CD4-positive, alpha-beta T cell treated with Interleukin-1 beta for 1 hour (primary cell): ENCODE data around the gene PRCD.

Experiments used
- DNase-seq, 2 donors: peaks; one replicate each; pipeline ENCODE4 v3.0.0-alpha.2; 2020 to 2022

The PRCD gene

DNA sequence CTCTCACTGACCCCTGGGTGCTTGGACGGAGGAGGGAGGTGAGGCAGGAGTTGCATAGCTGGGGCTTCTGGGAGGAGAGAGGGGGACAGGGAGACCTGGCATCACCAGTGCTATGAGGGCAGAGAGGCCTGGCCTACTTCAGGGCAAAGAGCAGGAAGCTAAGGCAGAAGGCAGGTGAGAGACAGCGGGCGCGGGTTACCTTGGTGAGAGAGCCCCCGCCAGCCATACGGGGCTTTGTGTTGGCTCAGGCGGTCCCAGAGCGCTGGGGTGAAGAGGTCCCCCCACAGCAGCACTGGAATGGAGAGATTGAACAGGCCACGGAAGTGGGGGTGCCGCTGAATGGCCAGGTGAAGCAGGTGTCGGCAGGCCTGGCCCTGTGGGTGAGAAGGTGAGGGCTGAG lies 34.3 kb downstream of the PRCD start:
- no peak for DNase-seq

DNA sequence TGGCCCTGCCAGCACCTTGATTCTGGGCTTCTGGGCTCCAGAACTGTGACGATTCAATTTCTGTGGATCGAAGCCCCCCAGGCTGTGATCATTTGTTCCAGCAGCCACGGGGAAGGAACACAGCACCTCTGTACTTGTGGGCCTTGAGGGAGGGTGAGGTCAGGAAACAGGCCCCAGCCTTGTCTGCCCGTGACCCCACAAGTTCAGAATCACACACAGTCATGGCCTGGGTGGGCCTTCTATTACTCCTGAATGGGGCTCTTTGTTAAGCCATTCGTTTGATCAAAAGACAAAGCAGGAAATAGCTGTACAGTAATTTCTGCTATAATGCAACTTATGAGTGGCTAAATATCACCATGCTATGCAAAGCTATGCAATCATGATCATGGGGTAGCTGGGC lies 35.7 kb downstream of the PRCD start:
- DNase-seq, result no peak

DNA sequence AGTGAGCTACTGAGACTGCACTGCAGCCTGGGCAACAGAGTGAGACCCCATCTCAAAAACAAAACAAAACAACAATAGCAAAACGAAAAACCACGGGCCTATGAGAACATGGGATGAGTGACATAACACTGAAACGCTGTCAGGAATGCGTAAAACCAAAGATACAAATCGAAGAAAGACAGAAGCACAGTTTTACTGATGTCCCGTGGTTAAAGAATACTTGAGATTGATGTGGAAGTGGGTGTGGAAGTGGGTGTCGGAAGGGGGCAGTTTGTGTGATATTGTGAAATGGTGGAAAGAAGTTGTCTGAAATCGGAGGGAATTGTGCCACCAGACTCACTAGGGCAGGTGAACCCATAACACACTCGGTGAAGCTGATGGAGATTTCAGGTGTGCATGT lies 36.3 kb downstream of the PRCD start:
- no peak for DNase-seq

DNA sequence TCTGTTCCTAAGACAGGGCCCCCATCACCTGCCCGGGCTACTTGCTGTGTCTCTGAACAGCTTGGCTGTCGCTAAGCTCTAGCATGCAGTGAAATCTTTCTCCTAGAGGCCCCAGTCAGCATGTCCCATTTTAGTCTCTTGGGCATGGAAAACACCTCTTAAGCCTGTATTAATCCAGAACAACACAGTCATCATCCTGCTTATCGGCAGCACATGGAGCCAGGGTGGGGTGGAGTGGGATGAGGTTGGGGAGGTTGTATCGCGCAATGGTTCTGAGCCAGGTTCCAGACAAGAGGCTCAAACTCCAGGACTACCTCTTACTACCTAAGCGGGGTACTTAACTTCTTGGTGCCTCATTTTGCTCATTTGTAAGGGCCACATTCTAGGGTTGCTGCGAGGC lies 38.0 kb downstream of the PRCD start:
- DNase-seq, result no peak

DNA sequence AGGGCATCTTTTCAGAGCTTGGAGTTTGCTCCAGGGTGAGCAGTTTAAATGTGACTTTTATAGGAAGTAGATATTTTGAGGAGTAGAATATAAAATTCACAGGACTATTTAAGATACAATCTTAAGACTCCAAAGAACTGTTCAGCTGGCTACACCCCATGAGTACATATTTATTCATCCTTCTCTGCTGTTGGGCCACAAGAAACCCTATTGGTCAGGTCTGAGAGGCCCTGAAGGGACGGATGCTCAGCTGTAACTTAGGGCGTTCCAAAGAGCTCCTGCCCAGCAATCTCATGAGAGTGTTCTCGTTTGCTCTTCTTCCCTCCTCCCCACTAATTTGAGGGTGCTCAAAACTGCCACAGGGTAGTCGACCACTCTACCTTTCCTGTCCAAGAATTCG lies 38.5 kb downstream of the PRCD start:
- DNase-seq, result no peak

DNA sequence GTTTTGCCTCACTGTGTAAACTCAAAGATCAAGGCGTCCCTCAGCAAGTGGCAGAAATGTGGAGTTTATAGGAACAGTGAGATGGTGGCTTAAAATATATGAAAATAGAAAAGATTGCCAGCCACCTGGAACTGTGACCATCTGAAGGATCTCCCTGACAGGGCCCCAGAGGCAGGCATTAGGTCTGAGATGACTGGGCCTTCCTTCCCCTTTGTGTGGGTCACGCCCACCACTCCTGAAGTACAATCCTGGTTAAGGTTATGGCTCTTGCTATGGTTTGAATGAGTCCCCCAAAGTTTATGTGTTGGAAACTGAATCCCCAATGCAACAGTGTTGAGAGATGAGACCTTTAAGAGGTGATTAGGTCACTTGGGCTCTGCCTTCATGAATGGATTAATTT lies 39.4 kb downstream of the PRCD start:
- DNase-seq, result no peak

DNA sequence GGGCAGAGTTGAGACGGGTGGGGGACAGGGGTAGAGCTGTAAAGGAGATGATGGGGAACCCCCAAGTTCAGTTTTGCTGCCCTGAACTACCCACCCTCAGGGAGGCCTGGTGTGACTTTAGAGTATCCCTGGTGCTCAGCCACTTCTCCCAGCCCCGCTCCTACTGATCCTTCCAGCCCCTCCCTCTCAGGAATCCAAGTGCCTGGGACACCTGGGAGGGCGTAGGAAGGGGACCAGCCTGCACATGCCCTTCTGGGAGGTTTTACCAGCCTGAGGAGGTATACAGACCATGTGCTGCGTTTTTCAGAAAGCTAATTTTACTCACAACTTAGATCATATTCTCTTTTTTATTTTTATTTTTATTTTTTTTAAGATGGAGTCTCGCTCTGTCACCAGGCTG lies 41.7 kb downstream of the PRCD start:
- no peak for DNase-seq

DNA sequence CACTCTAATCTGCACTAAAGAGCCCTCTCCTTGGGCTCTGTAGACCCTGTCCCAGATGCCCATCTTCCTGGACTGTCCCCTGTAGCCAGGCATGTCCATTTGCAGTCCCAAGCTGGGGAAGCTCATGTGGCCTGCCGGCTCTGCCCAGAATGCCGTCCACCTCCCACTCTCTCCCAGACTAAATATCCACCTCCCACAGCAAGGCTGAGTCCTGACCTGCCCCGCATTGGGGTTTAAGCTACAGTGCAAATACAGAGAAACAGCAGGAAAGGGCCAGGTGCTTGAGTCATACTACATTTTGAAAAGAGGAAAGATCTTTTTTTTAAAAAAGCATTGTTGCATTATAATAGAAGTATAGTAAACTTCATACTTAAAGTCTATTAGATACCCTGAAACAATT lies 42.8 kb downstream of the PRCD start:
- no peak for DNase-seq

DNA sequence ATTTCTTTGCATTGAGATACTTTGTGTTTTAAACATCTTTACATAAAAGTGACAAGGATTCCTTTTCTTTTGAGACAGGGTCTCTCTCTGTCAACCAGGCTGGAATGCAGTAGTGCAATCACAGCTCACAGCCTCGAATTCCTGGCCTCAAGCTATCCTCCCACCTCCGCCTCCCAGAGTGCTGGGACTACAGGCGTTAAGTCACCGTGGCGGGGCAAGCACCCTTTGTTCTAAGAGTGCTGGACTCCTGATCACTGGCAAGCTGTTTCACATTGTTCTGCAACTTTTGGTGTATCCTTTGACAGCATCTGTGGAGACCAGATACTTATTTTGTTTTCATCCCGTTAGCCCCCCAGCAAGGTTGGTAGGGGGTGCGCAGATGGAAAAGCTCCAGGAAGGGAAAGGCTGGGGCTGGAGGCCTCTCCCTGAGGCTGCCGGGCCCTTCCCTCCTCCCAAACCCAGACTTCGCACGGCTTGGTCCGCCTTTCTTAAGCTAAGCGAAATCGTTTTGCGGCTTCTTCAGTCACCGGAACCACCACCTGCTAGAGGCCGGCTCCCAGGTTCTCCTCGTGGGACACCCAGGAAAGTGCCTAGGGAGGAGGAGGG lies 44.7 kb downstream of the PRCD start:
- no peak for DNase-seq

DNA sequence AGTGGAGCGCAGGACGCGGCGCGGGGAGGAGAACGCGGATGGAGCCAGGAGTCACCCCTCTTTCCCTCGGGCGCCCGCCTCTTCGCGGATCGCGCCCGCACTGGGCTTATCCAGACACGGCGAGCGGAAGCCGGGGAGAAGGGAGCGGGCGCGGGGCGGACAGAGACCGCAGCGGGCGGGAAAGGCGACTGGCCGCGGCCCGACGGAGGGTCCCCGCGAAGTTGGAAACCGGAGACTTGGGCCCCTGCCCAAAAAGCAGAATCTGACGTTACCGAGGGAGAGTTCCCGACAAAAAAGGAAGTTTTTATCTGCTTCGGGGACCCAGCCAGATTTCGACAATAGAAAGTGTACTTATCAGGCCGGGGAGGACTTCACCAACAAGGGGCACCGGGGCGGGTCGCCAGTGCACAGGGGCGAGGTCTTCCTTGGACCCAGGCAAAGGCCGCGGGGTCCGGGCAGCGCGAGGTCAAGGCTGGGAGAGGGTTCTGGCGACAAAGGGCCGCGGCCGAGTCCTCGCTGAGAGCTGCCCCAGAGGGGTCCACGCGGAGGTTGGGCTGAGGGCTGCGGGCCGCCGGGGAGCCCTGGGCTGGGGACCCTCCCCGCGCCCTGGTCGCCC lies 45.3 kb downstream of the PRCD start:
- DNase-seq, result peak in 1 of 2 donors; percentile 9

DNA sequence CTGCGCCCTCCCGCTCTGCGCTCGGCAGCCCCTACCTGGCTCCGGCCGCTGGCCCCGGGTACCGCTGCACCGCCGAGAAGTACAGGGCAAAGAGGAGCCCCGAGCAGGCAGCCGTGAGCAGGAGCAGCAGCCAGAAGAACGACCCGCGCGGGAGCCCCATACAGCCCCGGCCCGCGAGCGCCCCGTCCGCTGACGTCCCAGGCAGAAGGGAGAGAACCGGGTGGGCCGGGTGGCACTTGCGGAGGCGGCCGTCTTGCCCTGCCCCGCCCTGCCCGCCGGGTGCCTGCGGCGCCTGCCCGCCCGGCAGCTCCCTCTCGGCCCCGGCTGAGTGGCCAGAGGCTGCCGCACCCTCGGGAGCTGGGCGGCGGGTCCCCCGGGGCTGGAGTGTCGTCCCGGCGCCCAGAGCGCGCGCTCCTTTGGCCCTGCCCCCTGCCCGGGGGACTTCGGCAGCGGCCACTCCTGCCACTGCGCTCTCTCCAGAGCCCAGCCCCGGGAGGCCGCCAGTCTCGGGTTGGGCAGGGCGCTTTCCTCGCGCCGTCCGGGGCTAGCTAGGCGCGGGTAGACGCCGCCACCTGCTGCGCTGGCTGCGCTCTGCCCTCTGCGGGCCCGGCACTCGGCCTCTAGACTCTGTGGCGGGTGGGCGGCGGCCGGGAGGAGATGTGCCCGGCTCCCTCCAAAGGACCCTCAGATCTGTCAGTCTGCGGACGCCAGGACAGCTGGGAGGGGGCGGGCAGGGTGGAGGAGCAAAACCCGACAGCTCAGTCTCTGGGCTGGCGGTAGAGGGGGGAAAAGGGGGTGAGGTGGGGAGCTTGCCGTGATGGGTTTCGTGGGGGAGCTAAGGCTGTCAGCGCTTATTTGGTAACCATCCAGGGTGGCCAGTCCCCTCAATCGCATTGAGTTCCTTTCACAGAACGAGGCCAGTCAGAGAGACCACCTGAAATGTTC lies 46.1 kb downstream of the PRCD start, which contains the start of gene ST6GALNAC2:
TSS of gene ST6GALNAC2 (minus strand) at position 212 of the 945 bp plus-strand sequence. CDS start at position 160, 52 bp downstream.
- peak; percentile 48 to 56 for DNase-seq

DNA sequence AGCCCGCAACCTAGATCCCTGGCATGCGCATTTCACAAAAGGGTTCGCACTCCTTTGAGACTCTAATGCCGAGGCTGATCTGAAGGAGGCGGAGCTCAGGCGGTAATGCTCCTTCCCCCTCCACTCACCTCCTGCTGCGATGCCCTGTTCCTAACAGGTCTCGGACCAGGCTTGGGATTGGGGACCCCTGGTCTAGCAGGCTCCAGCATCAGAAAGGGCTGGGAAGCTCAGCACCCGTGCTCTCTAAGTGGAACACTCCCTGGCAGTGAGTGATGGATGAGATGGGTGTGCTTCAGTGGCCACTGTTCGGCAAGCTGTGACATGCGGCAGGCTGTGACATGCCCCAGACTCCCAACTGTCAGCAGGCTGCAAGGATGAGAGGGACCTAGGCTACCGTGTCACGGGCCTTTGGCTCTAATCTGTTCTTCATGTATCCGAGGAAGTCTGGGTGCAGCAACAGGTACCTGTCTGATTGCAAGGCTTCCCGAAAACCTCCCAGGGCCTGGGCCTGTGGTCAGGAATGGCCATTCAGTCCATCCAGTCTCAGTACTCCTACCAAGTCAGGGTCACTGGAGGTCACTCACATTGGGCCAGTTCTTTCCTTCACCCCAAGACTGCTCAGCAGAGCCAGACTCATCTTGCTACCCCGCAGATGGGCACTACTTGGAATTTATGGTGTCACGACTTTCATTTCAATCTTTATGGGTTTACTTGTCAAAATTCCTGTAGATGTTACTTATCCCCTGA lies 47.1 kb downstream of the PRCD start:
- no peak for DNase-seq

DNA sequence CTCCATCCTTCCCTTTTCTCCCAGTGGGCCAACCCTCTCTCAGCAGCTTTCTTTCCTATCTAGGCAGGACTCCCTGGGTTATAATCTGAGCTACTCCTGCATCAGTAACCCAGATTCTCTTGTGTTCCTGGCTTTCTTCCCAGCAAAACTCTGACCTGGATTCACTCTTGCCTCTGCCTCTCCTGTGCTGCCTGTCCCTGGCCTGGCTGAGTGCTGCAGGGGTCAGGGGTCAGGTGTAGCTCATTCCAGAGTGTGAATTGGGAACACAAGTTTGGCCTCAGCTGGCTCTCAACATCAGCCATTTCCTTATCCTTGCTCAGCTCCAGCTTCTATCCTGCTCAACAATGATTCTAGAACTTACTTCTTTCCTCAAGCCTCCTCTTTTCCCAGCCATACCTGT lies 48.3 kb downstream of the PRCD start:
- no peak for DNase-seq

DNA sequence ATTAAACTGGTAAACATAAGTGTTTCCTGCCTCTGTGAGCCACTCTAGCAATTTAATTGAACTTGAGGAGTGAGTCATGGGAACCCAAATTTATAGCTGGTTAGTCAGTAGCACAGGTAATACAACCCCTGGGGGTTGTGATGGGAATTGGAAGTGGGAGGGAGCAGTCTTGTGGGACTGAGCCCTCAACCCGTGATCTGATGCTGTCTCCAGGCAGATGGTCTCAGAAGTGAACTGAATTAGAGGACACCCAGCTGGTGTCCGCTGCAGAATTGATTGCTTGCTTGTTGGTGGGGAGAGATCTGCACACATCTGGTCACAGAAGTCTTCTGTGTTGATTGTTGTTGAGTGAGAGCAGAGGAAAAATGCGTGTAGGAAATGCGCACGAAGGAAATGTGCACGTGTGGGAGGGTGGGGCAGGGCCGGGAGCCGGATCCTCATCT lies 53.6 kb downstream of the PRCD start:
- DNase-seq, result no peak

DNA sequence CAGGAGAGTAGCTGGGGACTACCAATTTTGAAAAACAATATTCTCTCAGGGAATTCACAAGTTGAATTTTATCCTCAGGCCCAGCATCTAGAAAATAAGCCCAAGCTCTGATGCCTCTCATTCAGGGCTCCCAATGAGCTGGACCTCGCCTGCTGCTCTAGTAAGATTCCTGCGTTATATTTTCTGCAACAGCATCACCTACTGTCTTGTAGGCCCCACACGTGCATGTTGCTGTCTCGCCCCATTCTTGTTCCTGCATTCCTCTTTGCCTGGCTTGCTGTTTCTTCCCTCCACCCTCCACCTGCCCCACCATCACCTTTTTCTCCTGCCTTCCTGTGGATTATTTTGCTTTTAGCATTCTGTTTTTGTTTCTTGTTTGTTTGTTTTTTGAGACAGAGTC lies 54.1 kb downstream of the PRCD start:
- no peak for DNase-seq

DNA sequence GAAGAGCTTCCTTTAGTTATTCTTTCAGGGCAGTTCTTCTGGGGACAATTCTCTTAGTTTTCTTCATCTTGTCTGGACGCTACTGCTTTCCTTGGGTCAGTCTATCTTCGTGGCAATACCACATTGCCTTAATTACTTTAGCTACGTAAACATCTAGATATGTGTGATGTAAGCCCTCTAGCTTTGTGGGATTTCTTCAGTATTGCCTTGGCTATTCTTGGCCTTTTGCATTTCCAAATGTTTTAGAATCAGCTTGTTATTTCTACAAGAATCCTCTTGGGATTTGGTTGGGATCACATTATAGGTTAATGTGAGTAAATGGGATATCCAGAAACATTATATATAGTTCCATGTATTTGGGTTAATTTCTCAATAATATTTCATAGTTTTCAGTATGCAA lies 54.8 kb downstream of the PRCD start:
- DNase-seq, result no peak
